ENCODE measurements around the gene GFI1B.
"Not testable (repeated sequence)": the region's sequence is repeated elsewhere in the genome, so short reads cannot be mapped to it uniquely, and the experiment has no call there.

Gene GFI1B

GRCh38 chr9:132978451-132979131 lies at the start of gene GFI1B:
TSS of gene GFI1B (plus strand) at chr9:132978694. CDS start at chr9:132986679, 7,985 bp downstream.
- no peak for DNase-seq (ENCODE audit: low spot score)

GRCh38 chr9:132931178-132931735 lies 47.2 kb upstream of the GFI1B start:
- DNase-seq (ENCODE audit: low spot score): no peak

GRCh38 chr9:132935026-132935425 lies 43.5 kb upstream of the GFI1B start:
- DNase-seq (ENCODE audit: low spot score): no peak

- DNase-seq (ENCODE audit: low spot score): no peak
Observed at GRCh38 chr9:132937463-132937901, 41.0 kb upstream of the GFI1B start.

- DNase-seq (ENCODE audit: low spot score): no peak
Observed at GRCh38 chr9:132939169-132939568, 39.3 kb upstream of the GFI1B start.

- no peak for DNase-seq (ENCODE audit: low spot score)
Observed at GRCh38 chr9:132942541-132943182, 35.8 kb upstream of the GFI1B start.

- no peak for DNase-seq (ENCODE audit: low spot score)
Observed at GRCh38 chr9:132943651-132944293, 34.7 kb upstream of the GFI1B start.

- peak; percentile 89 for DNase-seq (ENCODE audit: low spot score)
Observed at GRCh38 chr9:132944294-132945185, 34.0 kb upstream of the GFI1B start, which contains the start of gene TSC1. TSS of gene TSC1 (minus strand) at chr9:132944616. CDS start at chr9:132928872, 15,744 bp downstream.

- DNase-seq (ENCODE audit: low spot score): no peak
Observed at GRCh38 chr9:132945186-132946130, 33.0 kb upstream of the GFI1B start.

- no peak for DNase-seq (ENCODE audit: low spot score)
Observed at GRCh38 chr9:132946211-132946610, 32.3 kb upstream of the GFI1B start.

- no peak for DNase-seq (ENCODE audit: low spot score)
Observed at GRCh38 chr9:132946631-132947295, 31.7 kb upstream of the GFI1B start.

GRCh38 chr9:132947756-132948155 lies 30.7 kb upstream of the GFI1B start:
- no peak for DNase-seq (ENCODE audit: low spot score)

- DNase-seq (ENCODE audit: low spot score): no peak
Observed at GRCh38 chr9:132948482-132949050, 29.9 kb upstream of the GFI1B start.

GRCh38 chr9:132949709-132950108 lies 28.8 kb upstream of the GFI1B start:
- no peak for DNase-seq (ENCODE audit: low spot score)

GRCh38 chr9:132955123-132955522 lies 23.4 kb upstream of the GFI1B start:
- DNase-seq (ENCODE audit: low spot score): no peak

GRCh38 chr9:132955768-132956167 lies 22.7 kb upstream of the GFI1B start:
- DNase-seq (ENCODE audit: low spot score): no peak

GRCh38 chr9:132957805-132958204 lies 20.7 kb upstream of the GFI1B start:
- DNase-seq (ENCODE audit: low spot score): no peak

GRCh38 chr9:132961002-132961401 lies 17.5 kb upstream of the GFI1B start:
- DNase-seq (ENCODE audit: low spot score): no peak

GRCh38 chr9:132965478-132965877 lies 13.0 kb upstream of the GFI1B start:
- no peak for DNase-seq (ENCODE audit: low spot score)

- DNase-seq (ENCODE audit: low spot score): not testable (repeated sequence)
Observed at GRCh38 chr9:132967908-132968307, 10.6 kb upstream of the GFI1B start.
